Right atrium auricular region (tissue), 2 donors: ENCODE results near the gene PRKAG1. TPM values are rescaled to one million over a fixed set of nuclear protein-coding genes. Genes with fewer than 3 reads are reported as not detected.

ENCODE experiments used
- DNase-seq: peaks from one replicate; pipeline ENCODE4 v3.0.0-alpha.2; 2019; ENCODE audit warnings: low spot score
- H3K27ac ChIP-seq, 2 donors: fragments of 200-600 bp; sonication (generic); 1 replicate in 1 of 2; 2 replicates in 1 of 2; pipeline ENCODE4 v1.5.1; 2016 to 2019
- H3K27me3 ChIP-seq, 2 donors: fragments of 200-600 bp; sonication (generic); one replicate each; pipeline versions ENCODE4 v1.5.1 to v1.6.0; 2017 to 2019
- H3K36me3 ChIP-seq: fragments of 200-600 bp; sonication (generic); one replicate; pipeline ENCODE4 v1.5.1; 2016
- H3K4me1 ChIP-seq, 2 donors: fragments of 200-600 bp; sonication (generic); one replicate each; pipeline versions ENCODE4 v1.5.1 to v1.6.0; 2017 to 2019
- H3K4me3 ChIP-seq, 2 donors: fragments of 200-600 bp; sonication (generic); 1 replicate in 1 of 2; 2 replicates in 1 of 2; pipeline ENCODE4 v1.5.1; 2017 to 2019; ENCODE audit warnings: mild to moderate bottlenecking in 1 of 2, moderate library complexity in 1 of 2
- H3K9me3 ChIP-seq, 2 donors: fragments of 200-600 bp; sonication (generic); one replicate each; pipeline ENCODE4 v1.5.1; 2019
- total RNA-seq, 2 donors: library from RNA; depleted of rRNA; stranded (reverse); fragments of >200 nt; gene quantifications; one replicate each; pipeline ENCODE4 v1.1.0, GENCODE V29; 2016
- TF ChIP-seq, protein P1 (sequence below), 2 donors: fragments of 200-600 bp; sonication (generic); IDR thresholded peaks; one replicate each; pipeline ENCODE4 v1.5.1; 2019; ENCODE audit warnings: antibody characterized with exemption in 2 of 2

PRKAG1 gene
- total RNA-seq, 2 donors from 2014 or later: 68.5 to 74.8 TPM

- DNase-seq: no peak
- Histone ChIP-seq H3K27me3 (no peaks in the 10 kb centered on the region), H3K9me3 (no peaks in the 10 kb centered on the region), H3K36me3 (peaks cover 80% of the 10 kb centered on the region), H3K4me1 (peaks cover 0 to 13% of the 10 kb centered on the region in 2 donors), H3K27ac (no peak overlapping the region), H3K4me3 (no peak overlapping the region)
- TF ChIP-seq, protein P1, sequence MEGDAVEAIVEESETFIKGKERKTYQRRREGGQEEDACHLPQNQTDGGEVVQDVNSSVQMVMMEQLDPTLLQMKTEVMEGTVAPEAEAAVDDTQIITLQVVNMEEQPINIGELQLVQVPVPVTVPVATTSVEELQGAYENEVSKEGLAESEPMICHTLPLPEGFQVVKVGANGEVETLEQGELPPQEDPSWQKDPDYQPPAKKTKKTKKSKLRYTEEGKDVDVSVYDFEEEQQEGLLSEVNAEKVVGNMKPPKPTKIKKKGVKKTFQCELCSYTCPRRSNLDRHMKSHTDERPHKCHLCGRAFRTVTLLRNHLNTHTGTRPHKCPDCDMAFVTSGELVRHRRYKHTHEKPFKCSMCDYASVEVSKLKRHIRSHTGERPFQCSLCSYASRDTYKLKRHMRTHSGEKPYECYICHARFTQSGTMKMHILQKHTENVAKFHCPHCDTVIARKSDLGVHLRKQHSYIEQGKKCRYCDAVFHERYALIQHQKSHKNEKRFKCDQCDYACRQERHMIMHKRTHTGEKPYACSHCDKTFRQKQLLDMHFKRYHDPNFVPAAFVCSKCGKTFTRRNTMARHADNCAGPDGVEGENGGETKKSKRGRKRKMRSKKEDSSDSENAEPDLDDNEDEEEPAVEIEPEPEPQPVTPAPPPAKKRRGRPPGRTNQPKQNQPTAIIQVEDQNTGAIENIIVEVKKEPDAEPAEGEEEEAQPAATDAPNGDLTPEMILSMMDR (IDR thresholded peaks at IDR 0.05): no peak
These were observed 5.2 kb upstream of the PRKAG1 start for GRCh38 chr12:49023812-49024211.

GRCh38 chr12:49022558-49023178, 4.1 kb upstream of the PRKAG1 start:
- Histone ChIP-seq H3K27me3 (no peaks in the 10 kb centered on the region), H3K27ac (no peak overlapping the region), H3K36me3 (peaks cover 69% of the 10 kb centered on the region), H3K9me3 (no peaks in the 10 kb centered on the region), H3K4me3 (no peak overlapping the region), H3K4me1 (peaks cover 0 to 17% of the 10 kb centered on the region in 2 donors)
- TF ChIP-seq, protein P1 (IDR thresholded peaks at IDR 0.05): no peak
- no peak for DNase-seq

DNA sequence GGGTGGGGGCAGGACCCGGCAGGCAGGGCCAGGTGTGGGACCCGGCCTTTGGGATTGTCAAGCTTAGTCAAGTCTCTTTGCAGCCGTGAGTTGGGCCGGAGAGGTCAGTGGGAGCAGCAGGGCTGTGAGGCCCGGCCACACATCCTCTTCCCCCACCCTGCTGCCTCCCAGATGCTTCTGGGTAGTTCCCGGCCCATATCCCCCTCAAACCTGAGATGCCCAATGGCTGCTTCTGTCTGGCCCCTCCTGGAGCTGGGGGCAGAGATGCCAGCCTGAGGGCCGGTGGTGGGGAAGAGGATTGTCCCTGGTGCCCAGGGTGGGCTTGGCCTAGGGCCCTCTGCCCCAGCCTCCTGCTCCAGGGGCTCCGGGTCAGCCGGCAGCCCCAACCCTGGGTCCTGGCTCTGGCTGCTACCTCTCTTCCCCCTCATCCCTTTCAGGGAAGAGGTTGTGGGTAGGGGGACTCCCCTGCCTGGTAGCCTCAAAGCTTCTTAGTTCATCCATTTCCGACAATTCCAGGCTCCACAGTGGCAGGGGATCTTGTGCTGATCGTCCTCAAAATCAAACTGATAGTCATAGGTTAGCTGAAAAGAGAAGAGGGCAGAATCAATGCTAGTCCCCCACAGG, 2.8 kb upstream of the PRKAG1 start:
- Histone ChIP-seq H3K27ac (no peak overlapping the region), H3K4me3 (no peak overlapping the region), H3K27me3 (no peaks in the 10 kb centered on the region), H3K4me1 (peaks cover 0 to 29% of the 10 kb centered on the region in 2 donors), H3K9me3 (no peaks in the 10 kb centered on the region), H3K36me3 (peaks cover 56% of the 10 kb centered on the region)
- no peak for DNase-seq
- TF ChIP-seq, protein P1 (IDR thresholded peaks at IDR 0.05): no peak

- DNase-seq: no peak
- Histone ChIP-seq H3K9me3 (no peaks in the 10 kb centered on the region), H3K36me3 (peaks cover 47% of the 10 kb centered on the region), H3K27ac (no peak overlapping the region), H3K4me3 (no peak overlapping the region), H3K27me3 (no peaks in the 10 kb centered on the region), H3K4me1 (peaks cover 0 to 39% of the 10 kb centered on the region in 2 donors)
- TF ChIP-seq, protein P1 (IDR thresholded peaks at IDR 0.05): no peak
These were observed 1.9 kb upstream of the PRKAG1 start for GRCh38 chr12:49020441-49020840.

- H3K27ac ChIP-seq: peak overlapping the region; percentile 93 to 97
These were observed 1.1 kb upstream of the PRKAG1 start for GRCh38 chr12:49019443-49020324.

More at GRCh38 chr12:49019443-49020324, 1.1 kb upstream of the PRKAG1 start:
- Histone ChIP-seq H3K36me3 (peaks cover 39% of the 10 kb centered on the region), H3K27me3 (no peaks in the 10 kb centered on the region), H3K9me3 (no peaks in the 10 kb centered on the region), H3K4me3 (peak overlapping the region in 1 of 2 donors; percentile 81), H3K4me1 (peaks cover 0 to 47% of the 10 kb centered on the region in 2 donors)
- TF ChIP-seq, protein P1 (IDR thresholded peaks at IDR 0.05): peak in 1 of 2 donors; percentile 24
- no peak for DNase-seq
